Measurements from ENCODE around the gene TMA7B.

DNA sequence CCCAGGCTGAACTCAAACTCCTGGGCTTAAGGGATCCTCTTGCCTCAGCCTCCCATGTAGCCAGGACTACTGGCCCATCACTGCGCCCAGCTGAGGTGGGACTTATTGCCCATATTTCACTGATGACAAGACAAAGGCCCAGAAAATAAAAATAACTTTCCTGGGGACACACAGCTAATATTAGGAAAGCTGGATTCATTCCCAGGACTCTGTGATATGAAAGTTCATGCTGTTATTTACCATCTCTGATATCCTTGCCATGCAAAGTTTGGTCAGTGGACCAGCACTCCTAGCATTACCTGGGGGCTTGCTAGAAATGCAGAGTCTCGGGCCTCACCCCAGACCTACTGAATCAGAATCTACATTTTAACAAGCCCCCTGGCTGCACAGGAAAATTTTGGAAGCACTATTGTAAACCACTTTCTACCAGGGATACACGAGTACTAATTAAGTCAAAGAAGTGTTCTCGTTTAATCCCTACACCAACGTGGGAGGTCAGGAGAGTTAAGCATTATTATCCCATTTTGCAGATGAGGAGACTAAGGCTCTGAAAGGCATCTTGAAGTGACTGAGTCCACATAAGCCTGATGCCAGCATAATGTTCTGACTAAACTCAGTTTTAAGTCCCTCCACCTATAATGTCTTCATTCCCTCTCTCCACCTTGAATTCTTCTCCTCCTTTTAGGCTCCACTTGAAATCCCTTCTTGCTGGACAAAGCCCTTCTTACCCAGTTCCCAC is 32.1 kb downstream of the TMA7B start:
- TF ChIP-seq, protein P1, sequence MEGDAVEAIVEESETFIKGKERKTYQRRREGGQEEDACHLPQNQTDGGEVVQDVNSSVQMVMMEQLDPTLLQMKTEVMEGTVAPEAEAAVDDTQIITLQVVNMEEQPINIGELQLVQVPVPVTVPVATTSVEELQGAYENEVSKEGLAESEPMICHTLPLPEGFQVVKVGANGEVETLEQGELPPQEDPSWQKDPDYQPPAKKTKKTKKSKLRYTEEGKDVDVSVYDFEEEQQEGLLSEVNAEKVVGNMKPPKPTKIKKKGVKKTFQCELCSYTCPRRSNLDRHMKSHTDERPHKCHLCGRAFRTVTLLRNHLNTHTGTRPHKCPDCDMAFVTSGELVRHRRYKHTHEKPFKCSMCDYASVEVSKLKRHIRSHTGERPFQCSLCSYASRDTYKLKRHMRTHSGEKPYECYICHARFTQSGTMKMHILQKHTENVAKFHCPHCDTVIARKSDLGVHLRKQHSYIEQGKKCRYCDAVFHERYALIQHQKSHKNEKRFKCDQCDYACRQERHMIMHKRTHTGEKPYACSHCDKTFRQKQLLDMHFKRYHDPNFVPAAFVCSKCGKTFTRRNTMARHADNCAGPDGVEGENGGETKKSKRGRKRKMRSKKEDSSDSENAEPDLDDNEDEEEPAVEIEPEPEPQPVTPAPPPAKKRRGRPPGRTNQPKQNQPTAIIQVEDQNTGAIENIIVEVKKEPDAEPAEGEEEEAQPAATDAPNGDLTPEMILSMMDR (IDR thresholded peaks at IDR 0.05 in 4 of 5, conservative IDR thresholded peaks at IDR 0.05 in 1 of 5) = no peak
- TF ChIP-seq POLR2A (IDR thresholded peaks at IDR 0.05) = no peak

Measured in gastrocnemius medialis (tissue), 4 donors.